HepG2 (cell line): Measurements from ENCODE around the gene LCP2. TPM values are rescaled to one million over a fixed set of nuclear protein-coding genes. Genes with fewer than 3 reads are reported as not detected.

Source experiments
- polyA plus RNA-seq, 8 experiments: library from polyadenylated mRNA; depleted of rRNA in 3 of 8; stranded (reverse) in 7 of 8; unstranded in 1 of 8; fragments of >200 nt; fragmentation: Illumina TruSeq in 4 of 8; extraction: Trizol in 4 of 8; gene quantifications; 2 replicates each; pipeline versions ENCODE4 v1.2.1 to v1.2.3, GENCODE V29; 2011 to 2016; ENCODE audit warnings: low read depth in 4 of 8, missing spikeins in 1 of 8, mixed read lengths in 1 of 8; ENCODE audit not compliant: insufficient read depth in 1 of 8
- total RNA-seq, 5 experiments: library from RNA; depleted of rRNA; stranded (reverse); fragments of >200 nt; fragmentation: Illumina TruSeq; extraction: Trizol; gene quantifications; 2 replicates each; pipeline ENCODE4 v1.2.3, GENCODE V29; 2016; ENCODE audit warnings: low read depth in 1 of 5

Gene LCP2
- total and polyA plus RNA-seq, 2 of the 13 experiments (the other 11 are each of a cell fraction or from before 2014, with no cell fraction given), result not detected

Other genes starting within 250 kb of the LCP2 start
- not detected in 2 replicates for gene FOXI1, start 191.9 kb downstream of the LCP2 start, total RNA-seq (2016; rRNA removed; fragmentation: Illumina TruSeq; extraction: Trizol)
- gene FOXI1, start 191.9 kb downstream of the LCP2 start, polyA plus RNA-seq (2011; rRNA removed), result not detected in 2 replicates
- gene C5orf58, start 64.8 kb downstream of the LCP2 start, total RNA-seq (2016; rRNA removed; fragmentation: Illumina TruSeq; extraction: Trizol), result not detected in 2 replicates
- not detected in 2 replicates for gene C5orf58, start 64.8 kb downstream of the LCP2 start, polyA plus RNA-seq (2011; rRNA removed)
- gene KCNMB1, start 91.6 kb upstream of the LCP2 start, total RNA-seq (2016; rRNA removed; fragmentation: Illumina TruSeq; extraction: Trizol), result not detected in 2 replicates
- not detected in 2 replicates for gene KCNMB1, start 91.6 kb upstream of the LCP2 start, polyA plus RNA-seq (2011; rRNA removed)
- not detected in 2 replicates for gene KCNIP1, start 206.2 kb upstream of the LCP2 start, total RNA-seq (2016; rRNA removed; fragmentation: Illumina TruSeq; extraction: Trizol)
- not detected in 2 replicates for gene KCNIP1, start 206.2 kb upstream of the LCP2 start, polyA plus RNA-seq (2011; rRNA removed)